Sigmoid colon (tissue), 7 donors: ENCODE results near the gene HSPG2. TPM values are rescaled to one million over a fixed set of nuclear protein-coding genes. Genes with fewer than 3 reads are reported as not detected.

ENCODE experiments used
- DNase-seq: peaks from one replicate; pipeline ENCODE4 v3.0.0-alpha.2; 2019
- H3K27ac ChIP-seq, 4 donors: fragments of 200-600 bp; sonication (generic); one replicate each; pipeline ENCODE4 v1.5.1; 2016 to 2019; ENCODE audit warnings: mild to moderate bottlenecking in 1 of 4
- H3K27me3 ChIP-seq, 3 donors: fragments of 200-600 bp; sonication (generic); one replicate each; pipeline ENCODE4 v1.5.1; 2019; ENCODE audit warnings: mild to moderate bottlenecking in 1 of 3
- H3K36me3 ChIP-seq, 4 donors: fragments of 200-600 bp; sonication (generic); one replicate each; pipeline ENCODE4 v1.5.1; 2016 to 2019
- H3K4me1 ChIP-seq, 4 donors: fragments of 200-600 bp; sonication (generic); one replicate each; pipeline ENCODE4 v1.5.1; 2017 to 2019
- H3K4me3 ChIP-seq, 4 donors: fragments of 200-600 bp; sonication (generic); one replicate each; pipeline ENCODE4 v1.5.1; 2017 to 2019; ENCODE audit warnings: mild to moderate bottlenecking in 2 of 4, moderate library complexity in 1 of 4
- H3K9me3 ChIP-seq, 4 donors: fragments of 200-600 bp in 3 of 4; sonication (generic) in 3 of 4; one replicate each; pipeline versions ENCODE4 v1.5.1 to v1.6.1; 2013 to 2019
- EP300 ChIP-seq, 4 donors: sonication (generic); formaldehyde crosslinking; IDR thresholded peaks; one replicate each; pipeline ENCODE4 v1.6.1; 2017; ENCODE audit warnings: antibody characterized with exemption in 4 of 4
- POLR2A ChIP-seq, 2 donors: fragments of 450-650 bp; IDR thresholded peaks; one replicate each; pipeline ENCODE4 v1.6.1; 2016; ENCODE audit warnings: antibody characterized with exemption in 2 of 2, mild to moderate bottlenecking in 2 of 2, moderate library complexity in 2 of 2
- POLR2AphosphoS5 ChIP-seq, 4 donors: sonication (generic); formaldehyde crosslinking; IDR thresholded peaks; one replicate each; pipeline ENCODE4 v1.6.1; 2017; ENCODE audit warnings: antibody characterized with exemption in 4 of 4
- WGBS, 2 donors: extraction: QIAGEN DNeasy Blood & Tissue Kit; methylation state at CpG; one replicate each; pipeline ENCODE4 v1.1.7; 2013; 5-methylcytosine and 5-hydroxymethylcytosine counted together
- intact Hi-C: fragments of 100-400 bp; cut with DNase I; formaldehyde crosslinking; loops from one replicate; pipeline ENCODE4 v1.15.1; 2023
- polyA plus RNA-seq, 3 donors: library from polyadenylated mRNA; stranded (reverse); fragments of 200-250 nt; gene quantifications; one replicate each; pipeline ENCODE4 v1.2.3, GENCODE V29; 2013
- total RNA-seq, 4 donors: library from RNA; depleted of rRNA; stranded (reverse); fragments of >200 nt; gene quantifications; one replicate each; pipeline ENCODE4 v1.1.0, GENCODE V29; 2016
- TF ChIP-seq, protein P1 (sequence below), 4 experiments: fragments of 450-650 bp in 3 of 4; fragments of 200-600 bp in 1 of 4; IDR thresholded peaks; one replicate each; pipeline ENCODE4 v1.5.1; 2016 to 2019; ENCODE audit warnings: antibody characterized with exemption in 4 of 4, mild to moderate bottlenecking in 3 of 4, moderate library complexity in 2 of 4
- donor health status: healthy with polysubstance abuse.
- donor health status: Bipolar disorder and iron deficiency.
- donor health status: healthy.

The HSPG2 gene
- total and polyA plus RNA-seq, 7 donors: 6.0 to 761 (median 104) TPM

DNA sequence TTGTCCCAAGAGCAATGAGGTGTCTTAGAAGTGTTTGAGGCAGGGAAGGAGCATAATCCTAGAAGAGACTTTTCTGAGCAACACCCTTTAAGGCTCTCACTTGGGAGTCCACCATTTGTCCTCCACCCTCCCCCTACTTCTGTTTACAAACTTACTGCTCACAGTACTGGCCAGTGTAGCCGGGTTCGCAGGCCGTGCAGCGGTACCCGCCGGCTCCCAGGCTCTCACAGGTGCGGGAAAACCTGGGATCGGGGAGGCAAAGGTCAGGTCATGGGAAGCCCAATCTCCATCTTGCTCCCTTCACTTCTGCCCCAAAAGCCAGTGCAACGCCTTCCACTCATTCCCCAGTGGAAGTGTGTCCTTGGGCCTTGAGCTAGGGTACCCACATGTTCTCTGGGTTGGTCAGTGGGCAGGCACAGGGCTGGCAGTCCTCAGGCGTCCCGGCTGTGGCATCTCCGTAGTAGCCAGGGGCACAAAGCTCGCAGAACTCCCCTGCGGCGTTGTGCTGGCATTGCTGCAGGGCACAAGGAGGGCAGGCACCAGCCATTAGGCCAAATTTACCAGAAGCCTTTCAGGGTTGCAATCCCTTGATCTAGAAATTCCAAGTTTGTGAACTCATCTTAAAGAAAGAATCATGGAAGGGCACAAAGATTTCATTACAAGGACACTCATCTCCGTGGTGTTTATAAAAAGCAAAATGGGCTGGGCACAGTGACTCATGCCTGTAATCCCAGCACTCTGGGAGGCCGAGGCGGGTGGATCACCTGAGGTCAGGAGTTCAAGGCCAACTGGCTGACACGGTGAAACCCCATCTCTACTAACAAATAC is 75.3 kb downstream of the HSPG2 start:
- H3K4me3 ChIP-seq: no peak overlapping the region
- intact Hi-C loops: loop anchor here (10.0 kb wide), 1 partner anchor 83 kb away; no protein-coding TSS in a partner anchor
- no peaks in the 10 kb centered on the region for H3K9me3 ChIP-seq
- H3K4me1 ChIP-seq: peaks cover 0 to 23% (median 6%) of the 10 kb centered on the region in 4 donors
- peak overlapping the region; percentile 70 to 88 (median 79) for H3K27ac ChIP-seq
- TF ChIP-seq POLR2A (IDR thresholded peaks at IDR 0.05): no peak
- peak in 2 of 4 donors; percentile 30 to 40 for TF ChIP-seq POLR2AphosphoS5 (IDR thresholded peaks at IDR 0.05)
- TF ChIP-seq, protein P1, sequence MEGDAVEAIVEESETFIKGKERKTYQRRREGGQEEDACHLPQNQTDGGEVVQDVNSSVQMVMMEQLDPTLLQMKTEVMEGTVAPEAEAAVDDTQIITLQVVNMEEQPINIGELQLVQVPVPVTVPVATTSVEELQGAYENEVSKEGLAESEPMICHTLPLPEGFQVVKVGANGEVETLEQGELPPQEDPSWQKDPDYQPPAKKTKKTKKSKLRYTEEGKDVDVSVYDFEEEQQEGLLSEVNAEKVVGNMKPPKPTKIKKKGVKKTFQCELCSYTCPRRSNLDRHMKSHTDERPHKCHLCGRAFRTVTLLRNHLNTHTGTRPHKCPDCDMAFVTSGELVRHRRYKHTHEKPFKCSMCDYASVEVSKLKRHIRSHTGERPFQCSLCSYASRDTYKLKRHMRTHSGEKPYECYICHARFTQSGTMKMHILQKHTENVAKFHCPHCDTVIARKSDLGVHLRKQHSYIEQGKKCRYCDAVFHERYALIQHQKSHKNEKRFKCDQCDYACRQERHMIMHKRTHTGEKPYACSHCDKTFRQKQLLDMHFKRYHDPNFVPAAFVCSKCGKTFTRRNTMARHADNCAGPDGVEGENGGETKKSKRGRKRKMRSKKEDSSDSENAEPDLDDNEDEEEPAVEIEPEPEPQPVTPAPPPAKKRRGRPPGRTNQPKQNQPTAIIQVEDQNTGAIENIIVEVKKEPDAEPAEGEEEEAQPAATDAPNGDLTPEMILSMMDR (IDR thresholded peaks at IDR 0.05): no peak
- H3K27me3 ChIP-seq: no peaks in the 10 kb centered on the region
- H3K36me3 ChIP-seq: peaks cover 40 to 97% (median 80%) of the 10 kb centered on the region in 4 donors
- DNase-seq: no peak
- WGBS, 2 donors: 87 to 94% methylated on average over 19 of the region's 19 CpGs

DNA sequence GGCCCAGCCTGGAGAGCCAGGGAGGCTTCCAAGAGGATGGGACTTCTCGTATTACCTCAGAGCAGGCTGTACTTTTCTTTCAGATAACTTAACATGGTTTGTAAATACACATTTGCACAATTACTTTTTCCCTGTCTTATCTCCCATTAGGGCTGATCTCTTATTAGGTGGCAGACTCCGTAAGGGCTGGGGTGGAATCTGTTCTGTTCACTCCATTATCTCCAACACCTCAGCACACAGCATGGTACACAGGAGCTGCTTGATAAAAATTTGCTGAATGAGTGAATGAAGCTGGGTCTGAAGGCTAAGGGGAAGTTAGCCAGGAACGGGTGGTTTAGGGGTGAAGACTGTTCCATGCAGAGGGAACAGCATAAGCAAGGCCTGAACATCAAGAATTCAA is 76.1 kb downstream of the HSPG2 start:
- H3K9me3 ChIP-seq: no peaks in the 10 kb centered on the region
- H3K4me3 ChIP-seq: no peak overlapping the region
- TF ChIP-seq POLR2AphosphoS5 (IDR thresholded peaks at IDR 0.05) (no peak), EP300 (IDR thresholded peaks at IDR 0.05) (no peak), POLR2A (IDR thresholded peaks at IDR 0.05) (no peak)
- TF ChIP-seq, protein P1 (IDR thresholded peaks at IDR 0.05): no peak
- intact Hi-C loops: loop anchor here (10.0 kb wide), 1 partner anchor 84 kb away; no protein-coding TSS in a partner anchor
- no peak for DNase-seq
- peak overlapping the region; percentile 70 to 88 (median 79) for H3K27ac ChIP-seq
- H3K4me1 ChIP-seq: peaks cover 0 to 14% (median 6%) of the 10 kb centered on the region in 4 donors
- WGBS, 2 donors: 92 to 98% methylated on average over 3 of the region's 3 CpGs
- peaks cover 48 to 97% (median 88%) of the 10 kb centered on the region in 4 donors for H3K36me3 ChIP-seq
- no peaks in the 10 kb centered on the region for H3K27me3 ChIP-seq

DNA sequence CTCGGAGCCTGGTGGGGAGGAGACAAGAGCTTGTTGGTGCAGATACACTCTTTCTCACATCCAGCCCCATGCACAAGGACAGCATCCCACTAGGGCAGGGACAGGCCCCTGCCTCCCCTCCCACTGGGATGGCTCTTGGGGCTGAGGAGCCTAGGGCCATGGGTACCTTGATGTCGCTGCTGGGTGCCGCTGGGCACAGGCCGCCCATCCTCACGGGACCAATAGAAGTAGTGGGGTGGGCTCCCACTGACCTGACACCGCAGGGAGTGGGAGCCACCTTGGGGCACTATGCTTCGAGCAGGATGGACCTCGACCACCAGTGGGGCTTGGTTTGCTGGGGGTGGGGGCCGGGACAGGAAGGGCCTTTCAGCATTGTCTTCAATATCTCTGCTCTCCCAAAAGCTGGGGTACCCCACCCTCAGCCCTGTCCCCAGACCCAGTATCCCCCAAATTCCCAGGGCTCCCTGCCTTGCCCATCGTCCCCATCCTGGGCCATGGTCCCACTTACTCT is 77.4 kb downstream of the HSPG2 start:
- H3K27me3 ChIP-seq: no peaks in the 10 kb centered on the region
- TF ChIP-seq, protein P1 (IDR thresholded peaks at IDR 0.05): no peak
- TF ChIP-seq POLR2A (IDR thresholded peaks at IDR 0.05) (no peak), EP300 (IDR thresholded peaks at IDR 0.05) (no peak), POLR2AphosphoS5 (IDR thresholded peaks at IDR 0.05) (no peak)
- intact Hi-C loops: loop anchor here (10.0 kb wide), 1 partner anchor 85 kb away; no protein-coding TSS in a partner anchor
- DNase-seq: no peak
- H3K4me3 ChIP-seq: no peak overlapping the region
- H3K9me3 ChIP-seq: no peaks in the 10 kb centered on the region
- peaks cover 57 to 97% (median 90%) of the 10 kb centered on the region in 4 donors for H3K36me3 ChIP-seq
- WGBS, 2 donors: 94 to 95% methylated on average over 10 of the region's 10 CpGs
- H3K4me1 ChIP-seq: peaks cover 0 to 14% (median 6%) of the 10 kb centered on the region in 4 donors
- H3K27ac ChIP-seq: peak overlapping the region; percentile 23 to 88 (median 79)

DNA sequence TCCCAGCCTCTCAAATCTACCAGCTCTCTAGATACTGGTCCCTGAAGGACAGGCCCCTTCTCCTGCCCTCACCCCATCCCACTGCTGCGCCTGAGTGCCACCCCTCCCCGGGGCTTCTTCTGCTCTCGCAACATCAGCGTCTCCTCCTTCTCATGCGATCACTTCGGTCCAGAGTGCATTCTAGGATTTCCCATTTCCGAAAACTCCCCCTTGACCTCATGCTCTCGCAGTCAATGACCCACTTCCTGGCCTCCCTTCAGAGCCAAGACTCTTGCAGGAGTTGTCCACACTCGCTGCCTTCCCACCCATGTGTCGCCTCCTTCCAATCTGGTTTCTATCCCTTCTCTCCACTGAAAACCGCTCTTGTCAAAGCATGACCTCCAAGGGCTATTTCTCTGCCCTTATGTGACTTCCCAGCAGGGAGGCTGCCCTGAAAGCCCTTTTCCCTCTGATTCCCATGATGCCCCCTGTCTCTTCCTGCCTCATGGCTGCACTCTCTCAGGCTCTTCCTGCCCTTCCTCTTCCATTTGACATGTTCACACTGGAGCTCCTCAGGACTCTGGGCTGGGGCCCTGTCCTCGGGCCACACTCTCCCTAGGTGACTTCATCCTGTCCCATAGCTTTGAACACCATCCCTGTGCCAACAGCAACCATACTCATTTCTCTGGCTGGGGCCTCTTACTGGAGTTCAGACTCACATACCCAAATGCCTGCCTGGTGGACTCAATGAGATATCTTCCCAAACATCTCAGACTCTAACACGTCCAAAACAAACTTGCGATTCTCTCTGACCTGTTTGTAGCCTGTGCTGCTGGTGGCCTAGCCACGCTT is 79.1 kb downstream of the HSPG2 start:
- Histone ChIP-seq H3K4me1 (peaks cover 0 to 14% (median 6%) of the 10 kb centered on the region in 4 donors), H3K36me3 (peaks cover 74 to 97% (median 87%) of the 10 kb centered on the region in 4 donors), H3K27me3 (no peaks in the 10 kb centered on the region), H3K27ac (peak overlapping the region; percentile 9 to 88 (median 33)), H3K9me3 (no peaks in the 10 kb centered on the region), H3K4me3 (no peak overlapping the region)
- WGBS, 2 donors: 84 to 85% methylated on average over 15 of the region's 15 CpGs
- DNase-seq: no peak
- intact Hi-C loops: no loop called here
- TF ChIP-seq EP300 (IDR thresholded peaks at IDR 0.05) (no peak), POLR2A (IDR thresholded peaks at IDR 0.05) (no peak), POLR2AphosphoS5 (IDR thresholded peaks at IDR 0.05) (no peak)
- TF ChIP-seq, protein P1 (IDR thresholded peaks at IDR 0.05): no peak
